Eye (tissue), 1 donor: ENCODE measurements around the gene CZIB.
"Not testable (repeated sequence)": the region's sequence is repeated elsewhere in the genome, so short reads cannot be mapped to it uniquely, and the experiment has no call there.

Experiments
- DNase-seq: peaks from one replicate; pipeline ENCODE4 v3.0.0-alpha.2; 2015

Gene CZIB

DNA sequence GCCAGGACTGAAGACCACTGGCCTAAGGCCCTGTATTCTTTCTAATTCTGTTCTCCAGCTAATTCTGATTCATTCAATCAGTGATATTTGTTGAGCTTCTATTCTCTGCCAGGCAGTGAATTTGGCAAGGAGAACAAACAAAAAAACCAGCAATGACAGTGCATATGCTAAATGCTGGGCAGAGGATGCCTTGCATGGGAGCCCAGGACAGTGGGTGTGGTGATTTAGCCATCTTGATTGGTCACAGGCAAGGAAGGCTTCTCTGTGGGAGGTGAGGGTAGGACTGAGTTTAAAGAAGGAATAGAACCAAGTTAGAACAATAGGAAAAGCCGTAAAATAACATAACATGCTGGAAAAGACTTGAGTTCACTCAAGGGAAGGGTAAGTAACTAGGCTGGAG lies 33.0 kb downstream of the CZIB start:
- DNase-seq: no peak

DNA sequence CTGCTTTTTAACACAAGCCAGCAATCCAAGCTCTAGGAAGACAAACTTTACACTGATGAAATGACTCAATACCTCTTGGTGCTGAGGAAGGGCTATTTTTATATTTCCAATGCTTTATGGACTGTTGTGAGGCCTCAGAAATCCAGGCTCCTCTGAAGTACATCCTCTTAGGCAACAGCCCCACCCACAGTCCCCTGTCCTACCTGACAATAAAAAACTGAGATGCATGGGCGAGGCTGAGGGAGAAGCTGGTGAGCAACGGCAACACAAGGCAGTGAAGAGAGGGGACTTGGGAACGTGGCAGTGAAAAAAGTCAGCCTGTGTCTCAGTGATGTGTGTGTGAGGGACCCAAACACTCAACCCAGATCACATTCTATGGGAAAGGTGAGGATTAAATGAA lies 33.9 kb downstream of the CZIB start:
- DNase-seq: no peak

DNA sequence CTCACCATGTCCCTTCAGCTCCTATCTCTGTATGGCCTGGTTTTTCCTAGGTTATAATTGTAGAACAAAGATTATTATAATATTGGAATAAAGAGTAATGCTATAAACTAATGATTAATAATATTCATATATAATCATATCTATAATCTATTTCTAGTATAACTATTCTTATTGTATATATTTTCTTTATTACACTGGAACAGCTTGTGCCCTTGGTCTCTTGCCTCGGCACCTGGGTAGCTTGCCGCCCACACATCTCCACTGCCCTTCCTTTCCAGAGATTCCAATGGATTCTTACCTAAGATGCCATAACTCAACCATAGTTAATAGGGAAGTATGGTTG lies 34.5 kb downstream of the CZIB start:
- not testable (repeated sequence) for DNase-seq

DNA sequence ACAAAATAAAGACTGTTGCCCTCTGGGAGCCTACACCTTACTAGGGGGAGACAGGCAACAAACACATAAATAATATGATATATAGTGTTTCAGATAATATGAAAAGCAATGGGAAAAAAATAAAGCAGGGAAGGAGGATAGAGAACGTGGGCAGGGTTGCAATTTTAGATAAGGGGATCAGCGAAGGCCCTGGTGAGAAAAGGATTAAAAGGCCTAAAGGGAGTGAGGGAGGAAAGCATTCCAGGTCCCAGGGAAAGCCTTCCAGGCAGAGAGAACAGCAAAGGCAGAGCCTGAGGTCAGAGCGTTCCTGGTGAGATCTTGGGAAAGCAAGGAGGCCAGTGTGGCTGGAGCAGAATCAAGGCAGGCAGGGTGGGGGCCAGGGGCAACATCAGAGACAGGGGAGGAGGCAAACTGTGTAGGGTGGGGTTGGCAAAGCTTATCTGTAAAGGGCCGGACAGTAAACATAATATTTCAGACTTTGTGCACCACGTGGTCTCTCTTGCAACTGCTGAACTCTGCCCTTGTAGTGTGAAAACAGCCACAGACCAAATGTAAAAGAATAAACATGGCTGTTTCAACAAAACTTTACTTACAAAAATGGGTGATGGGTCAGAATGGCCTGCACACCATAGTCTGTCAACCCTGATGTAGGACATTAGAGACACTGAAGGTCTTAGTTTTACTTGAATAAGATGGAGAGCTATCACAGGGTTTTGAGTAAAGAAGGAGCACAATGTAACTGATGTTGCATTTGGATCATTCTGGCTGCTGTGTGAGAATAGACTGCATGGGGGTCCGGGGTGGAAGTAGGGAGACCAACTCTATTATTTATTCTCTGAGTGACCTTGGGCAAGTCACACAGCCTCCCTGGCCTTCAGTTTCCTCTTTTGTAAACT lies 37.1 kb downstream of the CZIB start:
- DNase-seq: no peak

- DNase-seq: no peak
Measured at GRCh38 chr1:53182716-53183094, 37.7 kb downstream of the CZIB start.

DNA sequence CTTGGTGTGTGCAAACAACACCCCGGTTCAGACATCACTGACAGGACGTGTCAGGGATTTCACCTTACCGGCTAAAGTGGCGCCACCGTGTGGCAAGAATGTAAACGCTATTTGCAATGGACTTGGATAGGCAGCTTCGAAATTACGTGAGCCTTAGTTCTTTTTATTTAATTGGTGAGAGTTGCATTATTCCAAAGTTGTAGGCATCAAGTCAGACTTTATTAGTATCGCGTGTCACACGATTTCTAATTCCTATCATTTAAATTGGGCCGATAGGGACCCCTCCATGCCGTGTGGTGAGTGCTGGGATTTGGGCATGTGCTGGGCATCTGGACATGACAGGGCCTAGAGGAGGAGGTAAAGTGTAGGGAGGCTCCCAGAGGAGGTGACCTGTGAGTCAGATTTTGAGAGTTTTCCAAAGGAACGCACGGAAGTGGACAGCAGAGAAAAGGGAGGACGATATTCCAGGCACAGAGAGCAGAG lies 38.3 kb downstream of the CZIB start:
- DNase-seq: peak; percentile 94

DNA sequence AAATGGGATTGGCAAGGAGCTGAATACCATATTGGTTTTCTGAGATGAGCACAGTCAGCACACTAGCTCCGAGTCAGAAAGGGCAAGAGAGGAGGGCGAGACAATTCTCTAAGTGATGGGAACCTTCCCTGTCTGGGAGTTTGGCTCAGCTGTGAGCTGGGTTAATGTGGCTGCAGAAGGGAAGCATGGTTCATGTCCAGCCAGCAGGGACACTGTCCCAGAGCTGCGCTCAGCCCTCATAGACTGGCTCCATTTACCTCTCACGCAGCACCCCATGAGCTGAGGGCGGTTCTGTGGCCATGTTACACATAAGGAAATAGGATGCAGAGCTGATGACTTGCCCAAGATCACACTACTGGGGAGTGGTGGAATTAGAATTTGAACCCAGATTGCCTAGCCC lies 39.5 kb downstream of the CZIB start:
- DNase-seq: no peak

DNA sequence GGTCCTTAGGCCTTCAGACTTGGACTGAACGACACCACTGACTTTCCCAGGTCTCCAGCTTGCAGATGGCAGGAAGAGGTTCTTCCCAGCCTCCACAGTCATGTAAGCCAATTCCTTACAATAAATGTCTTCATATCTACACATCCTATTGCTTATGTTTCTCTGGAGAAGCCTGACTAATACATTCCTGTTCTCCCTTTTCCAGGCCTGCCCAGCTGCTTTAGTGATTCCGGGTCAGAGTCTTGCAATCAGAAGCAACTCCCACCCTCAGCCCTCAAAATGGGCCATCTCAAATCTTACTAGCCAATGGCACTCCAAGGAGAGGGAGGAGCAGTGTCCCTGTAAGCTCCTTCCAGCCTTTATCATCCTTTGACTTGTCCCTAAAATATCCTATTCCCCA lies 40.2 kb downstream of the CZIB start:
- DNase-seq: no peak

DNA sequence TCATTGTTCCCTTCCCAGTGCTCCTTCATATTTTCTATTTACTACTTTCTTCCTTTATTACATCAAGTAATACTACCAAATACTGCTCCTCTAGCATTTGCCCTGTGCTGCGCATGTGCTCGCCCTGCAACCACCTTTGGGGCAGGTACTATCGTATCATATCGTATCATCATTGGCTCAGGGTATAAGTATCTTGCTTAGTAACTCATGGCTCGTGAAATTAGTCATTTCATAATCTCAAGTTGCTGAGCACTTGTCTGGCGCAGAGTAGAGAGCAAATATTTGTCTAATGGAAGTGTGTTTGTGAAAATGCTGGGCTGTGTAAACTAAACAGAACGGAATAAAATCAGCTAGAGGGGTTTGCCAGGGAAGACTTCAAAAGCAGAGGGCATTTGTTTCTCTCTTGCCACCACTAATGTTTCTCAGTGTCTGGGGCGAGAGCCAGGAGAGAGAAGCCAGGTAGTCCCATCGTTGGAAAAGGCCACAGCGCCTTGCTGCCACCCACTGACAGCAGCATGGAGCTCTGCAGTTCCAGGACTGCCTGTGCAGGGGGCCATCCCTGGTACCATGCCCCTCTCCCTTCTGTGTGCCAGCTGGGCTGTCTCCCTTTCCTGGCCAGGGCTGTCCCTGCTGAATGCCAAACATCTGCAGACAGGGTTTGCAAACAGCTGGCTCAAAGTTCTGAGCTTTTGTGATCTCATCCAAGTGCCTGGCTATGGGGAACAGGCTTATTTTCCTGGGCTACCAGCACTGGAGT lies 43.8 kb downstream of the CZIB start:
- no peak for DNase-seq

- no peak for DNase-seq
Measured at GRCh38 chr1:53174971-53175913, 45.2 kb downstream of the CZIB start.

DNA sequence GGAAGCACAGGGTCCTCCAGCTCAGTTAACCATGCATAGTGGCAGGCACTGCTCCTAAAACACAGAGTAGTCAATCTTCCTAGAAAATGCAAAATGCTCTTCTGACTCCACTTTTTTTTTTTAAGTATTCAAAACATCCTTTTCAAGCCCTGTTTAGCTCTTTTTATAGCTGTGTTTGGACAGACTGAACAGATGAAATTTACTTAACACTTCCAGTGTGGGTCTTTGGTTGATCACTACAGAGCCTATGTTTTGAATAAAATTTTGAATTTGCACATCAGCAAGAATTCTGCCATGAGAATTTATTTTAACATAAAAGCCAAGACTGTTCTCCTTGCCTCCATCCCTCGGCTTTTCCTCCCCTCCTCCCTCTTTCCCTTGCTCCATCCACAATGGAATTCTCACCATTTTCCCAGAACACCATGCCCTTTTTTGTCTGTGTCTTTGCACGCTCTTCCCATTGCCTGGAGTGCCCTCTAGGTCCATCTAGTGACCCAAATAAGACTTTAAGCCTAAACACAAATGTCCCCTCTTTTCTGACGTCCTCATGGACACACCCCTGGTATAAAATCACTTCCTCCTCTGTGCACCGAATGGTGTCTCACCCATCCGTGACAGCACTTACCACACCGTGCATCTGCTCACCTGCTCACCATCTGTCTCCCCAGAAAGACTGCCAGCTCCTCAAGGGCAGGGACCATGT lies 47.9 kb downstream of the CZIB start:
- no peak for DNase-seq

- DNase-seq: no peak
Measured at GRCh38 chr1:53166912-53167311, 53.5 kb downstream of the CZIB start.

- DNase-seq: no peak
Measured at GRCh38 chr1:53166366-53166765, 54.1 kb downstream of the CZIB start.

DNA sequence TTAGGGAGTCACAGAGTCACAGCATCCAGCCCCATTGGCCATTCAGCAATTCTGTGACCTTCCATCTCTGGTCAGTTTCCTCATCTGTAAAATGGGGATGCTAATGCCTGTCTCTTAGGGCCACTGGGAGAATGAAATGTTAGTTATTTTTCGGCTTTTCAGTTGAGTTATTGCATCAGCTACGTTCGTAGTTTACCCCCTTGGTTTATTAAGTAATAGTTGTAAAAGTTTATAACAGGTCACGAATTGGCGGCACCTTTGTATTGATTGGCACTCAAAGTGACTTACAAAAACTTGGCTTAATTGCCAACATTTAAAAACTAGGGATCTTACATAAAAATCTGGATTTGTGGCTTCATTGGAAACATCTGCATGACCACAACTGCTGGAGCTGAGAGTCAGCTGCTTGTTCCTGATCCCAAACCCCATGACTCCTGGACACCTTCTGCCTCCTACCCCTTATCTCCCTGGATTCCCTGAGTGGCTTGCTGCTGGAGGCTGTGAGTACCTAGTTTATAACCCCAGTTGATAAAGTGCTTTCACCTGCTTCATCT lies 54.9 kb downstream of the CZIB start:
- DNase-seq: no peak
